Activated naive CD4-positive, alpha-beta T cell treated with anti-CD3 and anti-CD28 coated beads, Interleukin-2, amount 50 U/mL, for 24 hours (primary cell): Measurements from ENCODE around the gene ZNF70.

Experiments
- H3K27ac Mint-ChIP-seq: one replicate; pipeline ENCODE4 v1.8.0; 2021; ENCODE audit warnings: mild to moderate bottlenecking, mixed read lengths
- H3K27me3 Mint-ChIP-seq: one replicate; pipeline ENCODE4 v1.8.0; 2021; ENCODE audit warnings: mixed read lengths
- H3K36me3 Mint-ChIP-seq: one replicate; pipeline ENCODE4 v1.8.0; 2021; ENCODE audit warnings: mixed read lengths
- H3K4me1 Mint-ChIP-seq: one replicate; pipeline ENCODE4 v1.8.0; 2021; ENCODE audit warnings: mixed read lengths
- H3K4me3 Mint-ChIP-seq: one replicate; pipeline ENCODE4 v1.8.0; 2021; ENCODE audit warnings: mild to moderate bottlenecking, mixed read lengths
- H3K9me3 Mint-ChIP-seq: one replicate; pipeline ENCODE4 v1.8.0; 2021; ENCODE audit warnings: mixed read lengths

ZNF70 gene

GRCh38 chr22:23750714-23751440 is at the start of gene ZNF70:
Gene ZNF70 (minus strand): TSS chr22:23751112. CDS start chr22:23745140, 5,972 bp downstream.
- H3K36me3 Mint-ChIP-seq = peaks cover 4% of the 10 kb centered on the region

DNA sequence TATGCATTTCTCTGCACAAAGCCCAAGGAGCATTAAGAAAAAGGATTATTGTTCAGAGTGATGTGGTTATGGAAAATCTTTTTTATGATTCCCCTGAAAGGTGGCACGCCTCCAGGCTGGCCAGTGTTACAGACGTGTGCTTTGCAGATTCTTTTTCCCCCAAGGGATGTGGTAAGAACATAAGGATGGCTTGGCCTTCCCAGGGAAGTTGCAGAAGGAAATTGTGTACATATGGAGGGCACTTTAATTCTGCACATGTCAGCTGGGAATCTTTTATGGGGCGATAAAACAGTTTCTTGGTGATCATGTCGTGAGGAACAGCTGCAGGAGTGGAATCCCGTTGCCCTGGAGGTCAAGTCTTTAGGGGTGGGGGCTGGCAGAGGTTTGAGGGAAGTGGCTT is 45.5 kb upstream of the ZNF70 start:
- H3K9me3 Mint-ChIP-seq = no peaks in the 10 kb centered on the region
- H3K27me3 Mint-ChIP-seq = no peaks in the 10 kb centered on the region
- H3K27ac Mint-ChIP-seq = no peak overlapping the region
- peaks cover 18% of the 10 kb centered on the region for H3K4me1 Mint-ChIP-seq
- no peak overlapping the region for H3K4me3 Mint-ChIP-seq
- peaks cover 10% of the 10 kb centered on the region for H3K36me3 Mint-ChIP-seq

More at GRCh38 chr22:23750714-23751440, at the start of gene ZNF70:
- H3K4me1 Mint-ChIP-seq = peaks cover 11% of the 10 kb centered on the region
- H3K27ac Mint-ChIP-seq = peak within 1 kb of the TSS; percentile 81
- no peaks in the 10 kb centered on the region for H3K27me3 Mint-ChIP-seq
- peak within 1 kb of the TSS; percentile 86 for H3K4me3 Mint-ChIP-seq
- no peaks in the 10 kb centered on the region for H3K9me3 Mint-ChIP-seq

- Mint-ChIP-seq H3K27me3 (no peaks in the 10 kb centered on the region), H3K4me3 (no peak overlapping the region), H3K9me3 (no peaks in the 10 kb centered on the region), H3K4me1 (peaks cover 32% of the 10 kb centered on the region), H3K36me3 (peaks cover 6% of the 10 kb centered on the region), H3K27ac (no peak overlapping the region)
These were observed 42.4 kb upstream of the ZNF70 start for GRCh38 chr22:23793326-23793725.

- peaks cover 42% of the 10 kb centered on the region for H3K4me1 Mint-ChIP-seq
- no peaks in the 10 kb centered on the region for H3K9me3 Mint-ChIP-seq
- H3K36me3 Mint-ChIP-seq = peaks cover 4% of the 10 kb centered on the region
- no peaks in the 10 kb centered on the region for H3K27me3 Mint-ChIP-seq
- no peak overlapping the region for H3K4me3 Mint-ChIP-seq
- no peak overlapping the region for H3K27ac Mint-ChIP-seq
These were observed 41.1 kb upstream of the ZNF70 start for GRCh38 chr22:23791738-23792645.

DNA sequence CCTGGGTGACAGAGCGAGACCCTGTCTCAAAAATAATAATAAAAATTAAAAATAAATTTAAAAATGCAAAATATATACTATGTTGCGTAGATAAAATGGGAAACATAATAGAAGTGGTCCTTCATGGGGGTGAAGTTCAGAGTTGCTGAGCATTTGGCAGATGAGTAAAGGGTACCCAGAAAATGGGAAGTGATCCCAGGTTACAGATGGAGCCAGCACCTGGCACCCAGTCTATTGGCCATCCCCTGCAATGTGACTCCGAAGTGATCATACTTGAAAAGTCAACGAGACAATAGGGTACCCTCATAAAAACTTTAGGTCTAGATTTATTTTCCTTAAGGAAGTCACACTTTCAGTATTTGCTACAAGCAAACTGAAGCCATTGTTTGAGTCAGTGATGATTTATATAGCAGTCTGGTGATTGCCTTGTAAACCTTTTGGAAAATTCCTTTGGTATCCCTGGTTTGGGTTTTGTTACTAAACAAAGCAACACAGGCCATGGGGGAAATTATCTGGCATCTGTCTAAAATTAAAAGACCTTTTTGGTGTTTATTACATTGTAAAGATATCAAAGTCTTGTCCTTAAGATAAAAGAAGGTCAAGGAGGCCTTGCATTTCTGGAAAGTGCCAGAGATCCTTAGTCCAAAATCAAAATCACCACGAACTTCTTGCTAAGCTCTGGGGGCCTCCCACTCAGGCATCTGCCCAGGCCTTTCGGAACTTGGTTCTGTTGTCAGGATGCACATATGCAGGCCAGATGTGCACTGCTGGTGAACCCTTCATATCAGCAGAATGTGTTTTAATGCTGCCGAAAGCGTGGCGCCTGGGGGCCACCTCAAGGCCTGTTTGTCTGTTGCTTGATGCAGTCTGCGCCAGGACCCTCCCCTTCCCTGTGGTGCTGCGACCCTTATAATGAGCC is 40.2 kb upstream of the ZNF70 start:
- H3K27ac Mint-ChIP-seq = no peak overlapping the region
- H3K4me3 Mint-ChIP-seq = no peak overlapping the region
- no peaks in the 10 kb centered on the region for H3K27me3 Mint-ChIP-seq
- H3K36me3 Mint-ChIP-seq = peaks cover 1% of the 10 kb centered on the region
- peaks cover 49% of the 10 kb centered on the region for H3K4me1 Mint-ChIP-seq
- no peaks in the 10 kb centered on the region for H3K9me3 Mint-ChIP-seq

DNA sequence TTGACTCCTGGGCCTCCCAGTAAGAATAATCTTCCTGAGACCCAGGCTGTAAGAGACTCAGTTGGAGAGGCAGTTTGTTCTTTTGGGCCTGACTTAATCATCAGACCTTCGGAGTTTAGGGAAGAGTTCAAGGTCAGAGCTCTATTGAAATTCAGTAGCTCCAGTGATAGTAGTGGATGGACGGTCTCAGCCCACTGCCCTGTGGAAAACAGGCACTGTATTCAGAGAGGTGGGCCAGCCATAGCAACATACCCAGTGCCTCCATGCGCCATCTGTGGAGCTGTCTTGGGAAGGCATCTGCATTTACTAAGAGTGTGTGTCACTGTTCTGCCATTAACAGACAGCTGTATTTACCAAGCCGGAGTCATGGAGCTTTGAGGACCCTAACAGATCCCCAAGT is 38.7 kb upstream of the ZNF70 start:
- Mint-ChIP-seq H3K36me3 (no peaks in the 10 kb centered on the region), H3K4me3 (peak overlapping the region; percentile 42), H3K4me1 (peaks cover 51% of the 10 kb centered on the region), H3K27me3 (no peaks in the 10 kb centered on the region), H3K27ac (no peak overlapping the region), H3K9me3 (no peaks in the 10 kb centered on the region)

GRCh38 chr22:23789121-23789520 is 38.2 kb upstream of the ZNF70 start:
- Mint-ChIP-seq H3K4me3 (peak overlapping the region; percentile 8), H3K36me3 (no peaks in the 10 kb centered on the region), H3K27ac (no peak overlapping the region), H3K27me3 (no peaks in the 10 kb centered on the region), H3K9me3 (no peaks in the 10 kb centered on the region), H3K4me1 (peaks cover 56% of the 10 kb centered on the region)

- H3K9me3 Mint-ChIP-seq = no peaks in the 10 kb centered on the region
- H3K27ac Mint-ChIP-seq = peak overlapping the region; percentile 79
- peak overlapping the region; percentile 91 for H3K4me3 Mint-ChIP-seq
- H3K27me3 Mint-ChIP-seq = no peaks in the 10 kb centered on the region
- peaks cover 54% of the 10 kb centered on the region for H3K4me1 Mint-ChIP-seq
- no peaks in the 10 kb centered on the region for H3K36me3 Mint-ChIP-seq
These were observed 37.0 kb upstream of the ZNF70 start for GRCh38 chr22:23787910-23788309.

GRCh38 chr22:23787600-23787896 is 36.6 kb upstream of the ZNF70 start:
- H3K27me3 Mint-ChIP-seq = no peaks in the 10 kb centered on the region
- no peaks in the 10 kb centered on the region for H3K9me3 Mint-ChIP-seq
- peak overlapping the region; percentile 79 for H3K27ac Mint-ChIP-seq
- peaks cover 50% of the 10 kb centered on the region for H3K4me1 Mint-ChIP-seq
- H3K36me3 Mint-ChIP-seq = no peaks in the 10 kb centered on the region
- peak overlapping the region; percentile 91 for H3K4me3 Mint-ChIP-seq

GRCh38 chr22:23786752-23787599 is 36.1 kb upstream of the ZNF70 start, which contains the start of gene SMARCB1:
Gene SMARCB1 (plus strand): TSS chr22:23786966. CDS start chr22:23787170, 204 bp downstream.
- no peaks in the 10 kb centered on the region for H3K27me3 Mint-ChIP-seq
- no peaks in the 10 kb centered on the region for H3K9me3 Mint-ChIP-seq
- H3K4me1 Mint-ChIP-seq = peaks cover 44% of the 10 kb centered on the region
- H3K36me3 Mint-ChIP-seq = no peaks in the 10 kb centered on the region
- peak within 1 kb of the TSS; percentile 96 for H3K27ac Mint-ChIP-seq
- peak within 1 kb of the TSS; percentile 91 for H3K4me3 Mint-ChIP-seq

DNA sequence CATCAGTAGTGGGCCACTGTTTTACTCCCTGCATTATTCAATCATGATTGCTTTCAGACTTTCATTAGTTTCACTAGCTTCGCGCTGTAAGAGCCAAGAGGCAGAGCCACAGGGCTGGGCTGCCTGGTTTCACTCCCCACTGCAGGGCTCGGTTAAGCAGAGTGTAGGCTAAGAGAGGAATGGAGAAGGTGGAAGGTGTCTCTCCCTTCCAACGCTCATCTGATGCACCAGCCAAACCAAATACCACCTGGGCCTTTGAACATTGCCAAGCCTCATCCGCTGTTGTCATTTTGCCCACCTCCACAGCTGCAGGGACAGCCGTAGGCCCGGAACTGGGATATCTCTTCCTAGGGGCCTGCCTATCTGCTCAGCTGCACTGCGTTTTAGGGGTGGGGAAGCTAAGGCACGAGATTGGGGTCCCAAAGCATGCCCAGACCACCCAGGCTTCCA is 35.4 kb upstream of the ZNF70 start:
- Mint-ChIP-seq H3K4me1 (peaks cover 38% of the 10 kb centered on the region), H3K9me3 (no peaks in the 10 kb centered on the region), H3K36me3 (no peaks in the 10 kb centered on the region), H3K27me3 (no peaks in the 10 kb centered on the region), H3K4me3 (peak overlapping the region; percentile 91), H3K27ac (peak overlapping the region; percentile 96)

DNA sequence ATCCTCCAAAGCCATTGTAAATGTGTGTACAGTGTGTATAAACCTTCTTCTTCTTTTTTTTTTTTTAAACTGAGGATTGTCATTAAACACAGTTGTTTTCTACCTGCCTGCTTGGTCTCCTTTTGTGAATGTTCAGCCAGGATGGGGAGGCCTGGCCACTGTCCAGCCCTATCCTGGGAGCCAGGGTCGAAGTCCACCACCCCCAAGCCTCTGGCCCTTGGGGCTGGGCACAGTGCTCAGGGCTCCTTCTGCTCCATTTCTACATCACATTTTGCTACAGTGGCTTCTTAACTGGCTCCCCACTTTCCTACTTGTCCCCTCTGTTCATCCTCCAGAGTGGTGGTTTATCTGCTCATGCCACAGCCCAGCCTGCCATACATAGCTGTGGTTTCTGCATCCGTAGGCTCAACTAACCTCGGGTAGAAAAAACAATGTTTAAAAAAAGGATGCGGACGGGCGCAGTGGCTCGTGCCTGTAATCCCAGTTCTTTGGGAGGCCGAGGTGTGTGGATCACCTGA is 33.4 kb upstream of the ZNF70 start:
- Mint-ChIP-seq H3K4me1 (peaks cover 30% of the 10 kb centered on the region), H3K27ac (no peak overlapping the region), H3K27me3 (no peaks in the 10 kb centered on the region), H3K9me3 (no peaks in the 10 kb centered on the region), H3K4me3 (no peak overlapping the region), H3K36me3 (no peaks in the 10 kb centered on the region)

GRCh38 chr22:23783265-23784150 is 32.6 kb upstream of the ZNF70 start:
- no peaks in the 10 kb centered on the region for H3K36me3 Mint-ChIP-seq
- no peaks in the 10 kb centered on the region for H3K9me3 Mint-ChIP-seq
- peaks cover 27% of the 10 kb centered on the region for H3K4me1 Mint-ChIP-seq
- H3K27me3 Mint-ChIP-seq = no peaks in the 10 kb centered on the region
- no peak overlapping the region for H3K27ac Mint-ChIP-seq
- H3K4me3 Mint-ChIP-seq = no peak overlapping the region
